ENCODE data around the gene DENND1C.

- TF ChIP-seq SIN3A (IDR thresholded peaks at IDR 0.05; ENCODE audit: borderline replicate concordance, insufficient read depth, low read length) (no peak), REST (IDR thresholded peaks at IDR 0.05; ENCODE audit: insufficient read depth in 1 of 2, low read depth in 2 of 2, low read length in 2 of 2) (no peak), POLR2AphosphoS5 (IDR thresholded peaks at IDR 0.05; ENCODE audit: low read depth, low read length) (no peak), TAF1 (IDR thresholded peaks at IDR 0.05; ENCODE audit: borderline replicate concordance, insufficient read depth, low read length) (no peak)
Observed at GRCh38 chr19:6457958-6458694, 23.5 kb downstream of the DENND1C start.
